DND-41 (cell line): ENCODE data around the gene LDLRAP1.

ENCODE experiments used
- ATAC-seq: fragments of 200-7000 bp; cut with Tn5 transposase; 3 replicates; pipeline ENCODE4 v1.9.1; 2021; ENCODE audit warnings: low read depth; ENCODE audit not compliant: insufficient read depth
- DNase-seq: peaks from one replicate; pipeline ENCODE4 v3.0.0-alpha.2; 2020
- H2AFZ ChIP-seq: 2 replicates; pipeline ENCODE4 v1.6.0; 2012; ENCODE audit warnings: low read depth, low read length
- H3K27ac ChIP-seq: 2 replicates; pipeline ENCODE4 v1.5.1; 2012; ENCODE audit warnings: low read length, inconsistent platforms
- H3K27me3 ChIP-seq: fragments of 200-600 bp; sonication (generic); 2 replicates; pipeline ENCODE4 v1.6.0; 2012; ENCODE audit warnings: low read length, mild to moderate bottlenecking, inconsistent platforms; ENCODE audit not compliant: insufficient read depth, poor library complexity
- H3K36me3 ChIP-seq: 2 replicates; pipeline ENCODE4 v1.5.1; 2012; ENCODE audit warnings: low read length, inconsistent platforms; ENCODE audit not compliant: insufficient read depth
- H3K4me1 ChIP-seq: 2 replicates; pipeline ENCODE4 v1.5.1; 2012; ENCODE audit warnings: mild to moderate bottlenecking, low read length; ENCODE audit not compliant: insufficient read depth
- H3K4me2 ChIP-seq: 2 replicates; pipeline ENCODE4 v1.6.0; 2012; ENCODE audit warnings: mild to moderate bottlenecking, moderate library complexity, low read length, inconsistent platforms; ENCODE audit not compliant: insufficient read depth
- H3K4me3 ChIP-seq, 2 experiments: fragments of 200-600 bp in 1 of 2; shearing (Covaris generic) in 1 of 2; 2 replicates each; pipeline ENCODE4 v1.5.1; 2012 to 2016; ENCODE audit warnings: inconsistent platforms in 2 of 2, low read length in 2 of 2, mild to moderate bottlenecking in 2 of 2, low read depth in 1 of 2, moderate library complexity in 1 of 2
- H3K79me2 ChIP-seq: 2 replicates; pipeline ENCODE4 v1.6.0; 2012; ENCODE audit warnings: low read length, inconsistent platforms; ENCODE audit not compliant: insufficient read depth
- H3K9ac ChIP-seq: 2 replicates; pipeline ENCODE4 v1.6.0; 2012; ENCODE audit warnings: low read depth, mild to moderate bottlenecking, inconsistent platforms, low read length, moderate library complexity
- H3K9me3 ChIP-seq: 2 replicates; pipeline ENCODE4 v1.5.1; 2012; ENCODE audit warnings: low read length, moderate library complexity, mild to moderate bottlenecking, inconsistent platforms; ENCODE audit not compliant: insufficient read depth, severe bottlenecking
- H4K20me1 ChIP-seq: 2 replicates; pipeline ENCODE4 v1.6.0; 2012; ENCODE audit warnings: low read length; ENCODE audit not compliant: insufficient read depth
- CTCF ChIP-seq: IDR thresholded peaks from 2 replicates; pipeline ENCODE4 v1.5.1; 2012; ENCODE audit warnings: borderline replicate concordance, low read length, moderate library complexity, mild to moderate bottlenecking; ENCODE audit not compliant: poor library complexity, severe bottlenecking; ENCODE audit errors: extremely low read depth
- EZH2 ChIP-seq: IDR thresholded peaks from 3 replicates; pipeline ENCODE4 v1.6.1; 2012; ENCODE audit warnings: borderline replicate concordance, low read depth, mild to moderate bottlenecking, moderate library complexity, low read length, inconsistent platforms; ENCODE audit not compliant: severe bottlenecking

Gene LDLRAP1

GRCh38 chr1:25557543-25557942, 14.1 kb downstream of the LDLRAP1 start:
- Histone ChIP-seq H2AFZ (no peak overlapping the region), H3K4me3 (no peak overlapping the region), H3K4me1 (no peaks in the 10 kb centered on the region; the same call in 1 of the 2 replicates), H3K27me3 (no peaks in the 10 kb centered on the region), H3K36me3 (no peaks in the 10 kb centered on the region), H3K4me2 (no peak overlapping the region), H3K79me2 (no peaks in the 10 kb centered on the region), H3K9me3 (no peaks in the 10 kb centered on the region), H3K27ac (no peak overlapping the region), H3K9ac (no peak overlapping the region), H4K20me1 (0 out of 2 replicates have a peak, but pooled peaks cover 4% of the 10 kb centered on the region)
- TF ChIP-seq CTCF, result no peak
- TF ChIP-seq EZH2, result no peak
- ATAC-seq (no peak), DNase-seq (no peak)

- Histone ChIP-seq H3K27ac (no peak overlapping the region), H3K4me3 (no peak overlapping the region), H3K27me3 (no peaks in the 10 kb centered on the region), H3K36me3 (no peaks in the 10 kb centered on the region), H3K79me2 (no peaks in the 10 kb centered on the region), H3K4me1 (no peaks in the 10 kb centered on the region; the same call in 1 of the 2 replicates), H2AFZ (no peak overlapping the region), H3K4me2 (no peak overlapping the region), H3K9ac (no peak overlapping the region), H3K9me3 (no peaks in the 10 kb centered on the region), H4K20me1 (0 out of 2 replicates have a peak, but pooled peaks cover 4% of the 10 kb centered on the region)
- DNase-seq (no peak), ATAC-seq (no peak)
- TF ChIP-seq CTCF, result no peak
- TF ChIP-seq EZH2, result no peak
Observed at GRCh38 chr1:25559031-25559430, 15.6 kb downstream of the LDLRAP1 start.

GRCh38 chr1:25560001-25560400, 16.6 kb downstream of the LDLRAP1 start:
- Histone ChIP-seq H3K27me3 (no peaks in the 10 kb centered on the region), H3K27ac (no peak overlapping the region), H3K36me3 (no peaks in the 10 kb centered on the region), H3K9ac (no peak overlapping the region), H3K4me3 (no peak overlapping the region), H4K20me1 (0 out of 2 replicates have a peak, but pooled peaks cover 4% of the 10 kb centered on the region), H3K79me2 (no peaks in the 10 kb centered on the region), H3K9me3 (no peaks in the 10 kb centered on the region), H3K4me1 (no peaks in the 10 kb centered on the region; the same call in 1 of the 2 replicates), H3K4me2 (no peak overlapping the region), H2AFZ (no peak overlapping the region)
- ATAC-seq, result no peak
- TF ChIP-seq EZH2, result no peak
- TF ChIP-seq CTCF, result no peak
- DNase-seq, result no peak

DNA sequence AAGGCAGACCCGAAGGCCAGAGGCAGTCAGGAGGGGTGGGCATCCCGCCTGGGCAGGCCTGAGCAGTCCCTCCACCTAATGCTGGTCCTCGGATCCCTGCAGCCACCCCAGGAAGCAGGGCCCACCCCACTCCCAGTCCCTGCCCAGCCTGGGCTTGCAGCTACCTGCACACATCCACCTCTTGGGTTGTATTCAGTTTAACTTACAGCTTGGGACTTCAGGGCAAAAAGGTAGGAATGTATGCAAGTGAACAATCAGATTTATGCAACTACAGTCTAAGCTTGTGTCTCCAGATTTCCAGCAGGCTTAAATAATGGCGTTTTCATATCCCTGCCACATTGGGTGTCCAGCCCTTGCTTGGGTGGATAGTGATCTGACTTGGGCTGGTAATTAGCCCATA, 17.4 kb downstream of the LDLRAP1 start:
- no peak overlapping the region for H2AFZ ChIP-seq
- no peaks in the 10 kb centered on the region; the same call in 1 of the 2 replicates for H3K4me1 ChIP-seq
- H3K9me3 ChIP-seq, result no peaks in the 10 kb centered on the region
- H4K20me1 ChIP-seq, result 0 out of 2 replicates have a peak, but pooled peaks cover 4% of the 10 kb centered on the region
- H3K27me3 ChIP-seq, result peaks cover 2% of the 10 kb centered on the region
- no peak overlapping the region for H3K27ac ChIP-seq
- H3K4me3 ChIP-seq, result no peak overlapping the region
- H3K79me2 ChIP-seq, result no peaks in the 10 kb centered on the region
- no peaks in the 10 kb centered on the region for H3K36me3 ChIP-seq
- no peak for TF ChIP-seq EZH2
- TF ChIP-seq CTCF, result no peak
- no peak for DNase-seq
- no peak overlapping the region for H3K4me2 ChIP-seq
- ATAC-seq, result no peak
- no peak overlapping the region for H3K9ac ChIP-seq
